ENCODE data around the gene HMOX1. TPM values are rescaled to one million over a fixed set of nuclear protein-coding genes. Genes with fewer than 3 reads are reported as not detected.
A peak's percentile ranks its signal among the peaks of the same experiment; 100 is the strongest.

Gene HMOX1
- polyA plus RNA-seq, 1 donor from 2014 or later, result not detected

GRCh38 chr22:35349704-35350538 is 31.0 kb upstream of the HMOX1 start (continued):
- TF ChIP-seq POLR2AphosphoS5 (IDR thresholded peaks at IDR 0.05) (no peak), EP300 (conservative IDR thresholded peaks at IDR 0.05; ENCODE audit: poor library complexity, severe bottlenecking) (no peak), MXI1 (conservative IDR thresholded peaks at IDR 0.05; ENCODE audit: poor library complexity, severe bottlenecking) (no peak), RAD21 (conservative IDR thresholded peaks at IDR 0.05) (no peak), TAF1 (IDR thresholded peaks at IDR 0.05; ENCODE audit: low read depth) (no peak)

DNA sequence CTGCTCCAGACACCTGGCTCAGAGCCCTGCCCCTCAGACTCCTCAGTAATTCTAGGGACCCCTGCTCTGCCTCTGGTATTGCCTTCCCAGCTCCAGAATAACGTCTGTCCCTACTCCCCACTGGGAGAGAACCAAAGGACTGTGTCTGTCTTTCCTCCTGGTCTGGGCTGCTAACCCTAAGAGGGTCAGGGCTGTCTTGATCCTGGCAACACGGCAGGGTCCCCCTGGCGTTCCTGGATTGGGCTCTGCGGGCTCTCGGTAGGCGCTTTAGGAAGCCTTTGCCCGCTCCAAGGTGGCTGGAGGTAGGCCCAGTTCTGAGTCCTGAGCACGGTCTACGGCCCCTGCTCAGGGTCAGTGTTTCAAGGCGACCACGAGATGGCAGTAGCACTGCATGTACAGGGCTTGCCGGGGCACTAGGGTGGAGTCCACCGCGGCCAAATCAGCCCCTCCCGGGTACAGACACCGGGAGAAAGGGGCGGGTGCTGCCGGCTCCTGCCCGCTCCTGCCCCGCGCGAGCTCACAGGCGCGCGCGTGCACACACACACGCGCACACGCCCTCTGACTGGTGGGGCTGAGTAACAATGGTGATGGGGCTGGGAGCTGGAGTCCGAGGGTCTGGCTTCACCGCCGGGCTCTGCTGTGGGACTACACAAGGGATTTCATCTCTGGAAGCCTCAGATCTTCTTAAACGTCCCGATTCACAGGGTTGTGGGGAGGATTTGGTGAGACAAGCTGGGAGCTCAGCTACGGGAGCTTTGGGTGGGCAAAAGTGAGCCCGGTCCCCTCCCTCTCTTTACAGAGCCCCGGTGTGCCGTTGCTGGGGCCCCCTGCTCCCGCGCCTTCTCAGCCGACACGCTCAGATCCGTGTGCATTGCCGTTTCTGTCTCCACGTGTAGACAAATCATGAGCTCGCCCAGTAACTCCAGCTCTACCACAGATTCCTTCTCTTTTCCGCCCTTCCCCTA is 30.1 kb upstream of the HMOX1 start:
- no peaks in the 10 kb centered on the region for H3F3A ChIP-seq (ENCODE audit: insufficient read depth, low read length, poor library complexity, severe bottlenecking)

More for the DNA sequence above, 30.1 kb upstream of the HMOX1 start:
- H4K20me1 ChIP-seq (ENCODE audit: insufficient read depth), result no peaks in the 10 kb centered on the region
- H3K79me2 ChIP-seq (replicated peaks; ENCODE audit: insufficient read depth, low read length), result no peaks in the 10 kb centered on the region
- no peaks in the 10 kb centered on the region for H3K27me3 ChIP-seq (ENCODE audit: insufficient read depth, low read depth, low read length)
- H3K27ac ChIP-seq (ENCODE audit: low read length), result peak overlapping the region; percentile 15
- peak; percentile 97 for TF ChIP-seq SMC3 (conservative IDR thresholded peaks at IDR 0.05; ENCODE audit: poor library complexity)
- TF ChIP-seq CTCF (IDR thresholded peaks at IDR 0.05; ENCODE audit: poor library complexity, severe bottlenecking), result peak; percentile 97
- TF ChIP-seq EP300 (conservative IDR thresholded peaks at IDR 0.05; ENCODE audit: poor library complexity, severe bottlenecking), result peak; percentile 37
- no peak for TF ChIP-seq MXI1 (conservative IDR thresholded peaks at IDR 0.05; ENCODE audit: poor library complexity, severe bottlenecking)
- TF ChIP-seq POLR2AphosphoS5 (IDR thresholded peaks at IDR 0.05), result peak; percentile 56
- peak; percentile 97 for TF ChIP-seq RAD21 (conservative IDR thresholded peaks at IDR 0.05)
- TF ChIP-seq EZH2 (IDR thresholded peaks at IDR 0.05; ENCODE audit: borderline replicate concordance, insufficient read depth, low read length, poor library complexity, severe bottlenecking), result no peak
- TF ChIP-seq, protein P1, sequence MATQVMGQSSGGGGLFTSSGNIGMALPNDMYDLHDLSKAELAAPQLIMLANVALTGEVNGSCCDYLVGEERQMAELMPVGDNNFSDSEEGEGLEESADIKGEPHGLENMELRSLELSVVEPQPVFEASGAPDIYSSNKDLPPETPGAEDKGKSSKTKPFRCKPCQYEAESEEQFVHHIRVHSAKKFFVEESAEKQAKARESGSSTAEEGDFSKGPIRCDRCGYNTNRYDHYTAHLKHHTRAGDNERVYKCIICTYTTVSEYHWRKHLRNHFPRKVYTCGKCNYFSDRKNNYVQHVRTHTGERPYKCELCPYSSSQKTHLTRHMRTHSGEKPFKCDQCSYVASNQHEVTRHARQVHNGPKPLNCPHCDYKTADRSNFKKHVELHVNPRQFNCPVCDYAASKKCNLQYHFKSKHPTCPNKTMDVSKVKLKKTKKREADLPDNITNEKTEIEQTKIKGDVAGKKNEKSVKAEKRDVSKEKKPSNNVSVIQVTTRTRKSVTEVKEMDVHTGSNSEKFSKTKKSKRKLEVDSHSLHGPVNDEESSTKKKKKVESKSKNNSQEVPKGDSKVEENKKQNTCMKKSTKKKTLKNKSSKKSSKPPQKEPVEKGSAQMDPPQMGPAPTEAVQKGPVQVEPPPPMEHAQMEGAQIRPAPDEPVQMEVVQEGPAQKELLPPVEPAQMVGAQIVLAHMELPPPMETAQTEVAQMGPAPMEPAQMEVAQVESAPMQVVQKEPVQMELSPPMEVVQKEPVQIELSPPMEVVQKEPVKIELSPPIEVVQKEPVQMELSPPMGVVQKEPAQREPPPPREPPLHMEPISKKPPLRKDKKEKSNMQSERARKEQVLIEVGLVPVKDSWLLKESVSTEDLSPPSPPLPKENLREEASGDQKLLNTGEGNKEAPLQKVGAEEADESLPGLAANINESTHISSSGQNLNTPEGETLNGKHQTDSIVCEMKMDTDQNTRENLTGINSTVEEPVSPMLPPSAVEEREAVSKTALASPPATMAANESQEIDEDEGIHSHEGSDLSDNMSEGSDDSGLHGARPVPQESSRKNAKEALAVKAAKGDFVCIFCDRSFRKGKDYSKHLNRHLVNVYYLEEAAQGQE (IDR thresholded peaks at IDR 0.05; ENCODE audit: borderline replicate concordance), result no peak
- TF ChIP-seq TAF1 (IDR thresholded peaks at IDR 0.05; ENCODE audit: low read depth), result peak; percentile 45
- H3K9ac ChIP-seq (ENCODE audit: low read length), result peak overlapping the region; percentile 66
- peak overlapping the region; percentile 42 for H3K4me2 ChIP-seq (ENCODE audit: low read length)
- peak overlapping the region; percentile 86 for H2AFZ ChIP-seq (ENCODE audit: low read depth, low read length)
- H3K36me3 ChIP-seq (ENCODE audit: insufficient read depth, low read length), result no peaks in the 10 kb centered on the region
- H3K4me3 ChIP-seq (ENCODE audit: low read length), result peak overlapping the region; percentile 67
- H3K9me2 ChIP-seq (ENCODE audit: insufficient read depth, low read length), result no peaks in the 10 kb centered on the region
- H3K9me3 ChIP-seq (ENCODE audit: low read length), result no peaks in the 10 kb centered on the region
